ENCODE results near the gene PTPRE. TPM values are rescaled to one million over a fixed set of nuclear protein-coding genes. Genes with fewer than 3 reads are reported as not detected.
A peak's percentile ranks its signal among the peaks of the same experiment; 100 is the strongest.

The PTPRE gene
- total and polyA plus RNA-seq, 2 of the 4 experiments (the other 2 are of a cell fraction), result 0.34 to 0.54 TPM

DNA sequence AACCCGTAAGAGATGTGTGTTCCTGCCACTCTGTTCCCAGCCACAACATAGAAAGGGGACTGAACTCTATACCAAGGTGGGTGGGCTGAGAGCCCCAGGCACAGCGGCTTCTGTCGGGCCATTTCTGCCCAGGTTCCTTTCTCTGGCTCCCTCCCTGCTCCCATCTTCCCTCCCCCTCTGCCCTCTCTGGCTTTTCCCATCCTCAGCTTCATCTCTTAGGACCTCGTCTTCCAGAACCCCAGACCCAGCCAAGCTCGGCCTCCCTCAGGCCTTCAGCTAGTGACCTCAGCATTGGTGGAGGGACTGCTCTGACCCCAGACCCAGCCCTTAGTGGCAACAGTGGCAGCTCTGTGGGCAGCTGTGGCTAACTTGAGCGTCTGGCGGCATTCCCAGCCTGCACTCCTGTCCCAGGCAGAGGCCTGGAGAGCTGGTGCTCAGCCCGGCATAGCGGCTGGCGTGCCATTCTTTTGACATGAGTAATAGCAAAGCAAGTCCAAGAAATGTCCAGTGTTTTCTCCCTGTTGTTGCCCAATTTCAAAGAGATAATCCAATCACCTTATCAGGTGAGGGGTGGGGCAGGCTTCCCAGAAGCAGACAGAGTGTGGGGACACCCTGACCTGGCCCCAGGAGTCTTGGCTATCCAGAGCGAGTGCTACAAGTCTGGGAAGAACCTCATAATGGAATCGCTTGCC, 15.9 kb downstream of the PTPRE start:
- H2AFZ ChIP-seq (replicated peaks; ENCODE audit: low read length, poor library complexity), result no peak overlapping the region
- H4K8ac ChIP-seq (ENCODE audit: low read depth in 2 of 2, low read length in 2 of 2), result no peak overlapping the region
- no peak overlapping the region for H2BK5ac ChIP-seq (ENCODE audit: low read depth, low read length, poor library complexity, severe bottlenecking)
- no peak overlapping the region for H2AK5ac ChIP-seq (ENCODE audit: low read depth, low read length)
- no peak overlapping the region for H3K56ac ChIP-seq (ENCODE audit: extremely low read depth, insufficient read depth, low read length)
- no TSS peak for BruUV-seq (replicated peaks)
- no peak overlapping the region for H3K9ac ChIP-seq (ENCODE audit: low read depth, low read length)
- peaks cover 5% of the 10 kb centered on the region; the same call in 1 of the 2 replicates for H3K4me1 ChIP-seq (ENCODE audit: control insufficient read depth, insufficient read depth, low read length)
- ChIA-PET CTCF (interaction anchor here (1.4 kb wide), 1 partner anchor 16 kb away, joined by 4 read pairs; the partner anchor contains the start of gene PTPRE), POLR2A (ENCODE audit: unreplicated experiment) (no interaction called here)
- H3K14ac ChIP-seq (replicated peaks; ENCODE audit: low read depth, low read length), result no peak overlapping the region
- ATAC-seq (ENCODE audit: low read depth), result peak; percentile 27
- no peak overlapping the region for H4K5ac ChIP-seq (ENCODE audit: low read depth, low read length)
- no peak overlapping the region for H4K91ac ChIP-seq (ENCODE audit: insufficient read depth, low read depth, low read length)
- no peak overlapping the region for H3K23ac ChIP-seq (ENCODE audit: low read depth, low read length)
- no peak overlapping the region for H3K4ac ChIP-seq (ENCODE audit: low read depth, low read length)
- intact Hi-C loops (cut with micrococcal nuclease), result no loop called here
- H2BK15ac ChIP-seq (ENCODE audit: low read depth, low read length), result no peak overlapping the region
- H3K27me3 ChIP-seq (ENCODE audit: control insufficient read depth, insufficient read depth, low read length), result no peaks in the 10 kb centered on the region
- H2AK9ac ChIP-seq (replicated peaks; ENCODE audit: low read depth, low read length, poor library complexity), result peak overlapping the region; percentile 15
- in situ Hi-C loops (cut with MboI; ENCODE audit: low sequenced_read_pairs), result no loop called here
- no peak overlapping the region for H3K27ac ChIP-seq (ENCODE audit: insufficient read depth, low read length)
- no peaks in the 10 kb centered on the region for H4K20me1 ChIP-seq (ENCODE audit: insufficient read depth, low read length)
- no peaks in the 10 kb centered on the region; the same call in 1 of the 2 replicates for H3K9me1 ChIP-seq (ENCODE audit: insufficient read depth, low read length)
- no peaks in the 10 kb centered on the region for H3K36me3 ChIP-seq (ENCODE audit: control insufficient read depth, insufficient read depth, low read length)
- H3K4me2 ChIP-seq (ENCODE audit: low read depth, low read length), result no peak overlapping the region
- no peak overlapping the region for H3K18ac ChIP-seq (ENCODE audit: low read depth, low read length)
- H3K9me3 ChIP-seq (ENCODE audit: control insufficient read depth, insufficient read depth, low read length), result no peaks in the 10 kb centered on the region
- no CpG with 5 or more reads among the region's 12 CpGs for WGBS, 2 experiments (ENCODE audit: extremely low coverage in 2 of 2, insufficient read length in 1 of 2)
- no peak overlapping the region for H3K4me3 ChIP-seq (ENCODE audit: insufficient read depth, low read depth, low read length)
- H2BK20ac ChIP-seq (ENCODE audit: low read depth, low read length), result no peak overlapping the region
- peak; percentile 55 for DNase-seq
- H3K79me1 ChIP-seq (ENCODE audit: low read depth in 1 of 2, low read length in 2 of 2), result no peaks in the 10 kb centered on the region
- H2BK120ac ChIP-seq (ENCODE audit: low read depth, low read length), result no peak overlapping the region
- dilution Hi-C loops (cut with HindIII; ENCODE audit: low sequenced_read_pairs, unreplicated experiment), result no loop called here
- TF ChIP-seq MAZ (IDR thresholded peaks at IDR 0.05; ENCODE audit: borderline replicate concordance, low read depth, low read length), result no peak
- TF ChIP-seq CEBPB (IDR thresholded peaks at IDR 0.05; ENCODE audit: low read depth, low read length), result peak; percentile 55
